PC-3 (cell line): ENCODE results near the gene DIP2C.

ENCODE experiments used
- CTCF ChIP-seq: fragments of 300-600 bp; sonication (generic); conservative IDR thresholded peaks from 2 replicates; pipeline ENCODE4 v1.5.1; 2017; ENCODE audit warnings: antibody characterized with exemption, low read depth, mild to moderate bottlenecking, low read length
- EZH2phosphoT487 ChIP-seq: fragments of 300-600 bp; sonication (generic); IDR thresholded peaks from 2 replicates; pipeline ENCODE4 v1.6.1; 2018; ENCODE audit warnings: mild to moderate bottlenecking, antibody characterized with exemption, low read length, borderline replicate concordance

GRCh38 chr10:316390-316789 lies 373.1 kb downstream of the DIP2C start:
- no peak for TF ChIP-seq CTCF
- no peak for TF ChIP-seq EZH2phosphoT487
